Measurements from ENCODE around the gene TAF12.
"Not testable (repeated sequence)": the region's sequence is repeated elsewhere in the genome, so short reads cannot be mapped to it uniquely, and the experiment has no call there.

TAF12 gene

GRCh38 chr1:28580722-28581530, 61.9 kb downstream of the TAF12 start:
- peak; percentile 62 for DNase-seq

GRCh38 chr1:28579401-28579800, 63.5 kb downstream of the TAF12 start:
- DNase-seq: no peak

- DNase-seq: no peak
Observed at GRCh38 chr1:28578696-28579218, 64.1 kb downstream of the TAF12 start.

GRCh38 chr1:28577738-28578536, 64.9 kb downstream of the TAF12 start:
- DNase-seq: peak; percentile 25

- DNase-seq: peak; percentile 33
Observed at GRCh38 chr1:28577052-28577678, 65.7 kb downstream of the TAF12 start.

GRCh38 chr1:28573564-28573963, 69.3 kb downstream of the TAF12 start:
- DNase-seq: no peak

- not testable (repeated sequence) for DNase-seq
Observed at GRCh38 chr1:28572891-28573290, 70.0 kb downstream of the TAF12 start.

- DNase-seq: no peak
Observed at GRCh38 chr1:28571911-28572310, 71.0 kb downstream of the TAF12 start.

GRCh38 chr1:28566931-28567330, 75.9 kb downstream of the TAF12 start:
- no peak for DNase-seq

GRCh38 chr1:28565726-28566125, 77.1 kb downstream of the TAF12 start:
- no peak for DNase-seq

- DNase-seq: no peak
Observed at GRCh38 chr1:28565040-28565439, 77.8 kb downstream of the TAF12 start.

- no peak for DNase-seq
Observed at GRCh38 chr1:28564310-28564709, 78.6 kb downstream of the TAF12 start.

- no peak for DNase-seq
Observed at GRCh38 chr1:28560886-28561285, 82.0 kb downstream of the TAF12 start.

Measured in stimulated activated CD4-positive, alpha-beta T cell treated with anti-CD3 and anti-CD28 coated beads, Interleukin-4, amount 100 ng/mL, for 24 hours (primary cell).